ENCODE results near the gene PDHX.
"Not testable (repeated sequence)": the region's sequence is repeated elsewhere in the genome, so short reads cannot be mapped to it uniquely, and the experiment has no call there.

Gene PDHX

DNA sequence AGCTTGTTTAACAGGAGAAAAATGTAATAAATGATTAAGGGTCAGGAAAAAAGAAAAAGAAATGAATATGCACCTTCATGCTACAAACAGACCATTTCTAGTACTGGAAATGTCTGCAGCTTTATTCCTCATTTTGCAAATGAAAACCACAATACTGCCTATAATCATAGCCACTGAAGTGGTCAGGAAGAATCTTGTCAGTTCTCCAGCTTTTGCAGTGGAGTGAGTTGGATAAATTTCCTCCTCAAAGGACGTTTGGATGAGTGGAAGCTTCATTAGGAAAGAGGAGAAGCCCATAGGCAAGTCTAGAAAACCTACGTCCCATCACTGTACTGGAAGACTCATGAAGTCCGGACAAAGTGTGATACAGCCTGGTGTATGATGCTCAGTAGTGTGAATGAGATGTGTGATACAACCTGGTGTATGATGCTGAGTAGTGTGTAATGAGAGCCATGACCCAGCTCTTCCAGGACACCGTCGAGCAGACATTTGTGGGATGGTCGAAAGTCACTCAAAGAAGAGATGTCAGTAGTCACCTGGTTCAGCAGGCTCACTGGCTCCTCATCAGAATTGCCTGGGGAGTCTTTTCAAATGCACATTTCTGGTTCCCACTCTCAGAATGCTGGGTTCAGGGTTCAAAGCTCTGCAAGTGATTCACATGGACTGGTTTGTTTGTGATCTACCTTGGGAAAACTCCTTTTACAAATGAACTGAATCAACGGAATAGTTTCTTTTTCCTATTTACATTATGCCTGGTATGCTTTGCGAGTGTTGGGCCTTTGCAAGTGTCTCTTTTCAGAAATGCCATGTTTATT is 101.3 kb downstream of the PDHX start:
- DNase-seq (ENCODE audit: low read depth) = no peak

DNA sequence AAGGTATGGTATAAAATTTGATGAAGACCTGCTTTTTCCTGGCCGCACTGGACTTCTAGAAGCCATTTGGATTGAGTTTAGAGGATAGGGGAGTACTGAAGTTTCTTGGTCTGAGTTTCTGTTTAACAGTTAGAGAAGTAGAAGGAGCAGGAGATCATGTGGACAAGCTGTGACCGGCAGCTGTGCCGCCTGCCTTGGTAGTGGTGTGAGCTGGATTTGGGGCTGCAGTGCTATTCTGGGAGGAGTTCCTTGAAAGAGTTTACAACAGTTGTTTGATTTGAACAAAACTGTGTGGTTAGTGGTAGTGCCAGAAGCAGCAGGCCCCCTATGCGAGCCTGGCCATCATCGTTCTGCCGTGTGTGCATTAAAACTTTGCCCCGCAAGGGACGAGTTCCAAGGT is 105.2 kb downstream of the PDHX start:
- no peak for DNase-seq (ENCODE audit: low read depth)

DNA sequence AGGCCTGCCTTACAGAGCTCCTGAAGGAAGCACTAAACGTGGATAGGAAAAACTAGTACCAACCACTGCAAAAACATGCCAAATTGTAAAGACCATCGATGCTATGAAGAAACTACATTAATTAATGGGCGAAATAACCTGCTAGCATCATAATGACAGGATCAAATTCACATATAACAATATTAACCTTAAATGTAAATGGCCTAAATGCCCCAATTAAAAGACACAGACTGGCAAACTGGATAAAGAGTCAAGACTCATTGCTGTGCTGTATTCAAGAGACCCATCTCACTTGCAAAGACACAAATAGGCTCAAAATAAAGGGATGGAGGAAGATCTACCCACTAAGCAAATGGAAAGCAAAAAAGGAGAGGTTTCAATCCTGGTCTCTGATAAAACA is 107.5 kb downstream of the PDHX start:
- not testable (repeated sequence) for DNase-seq (ENCODE audit: low read depth)

DNA sequence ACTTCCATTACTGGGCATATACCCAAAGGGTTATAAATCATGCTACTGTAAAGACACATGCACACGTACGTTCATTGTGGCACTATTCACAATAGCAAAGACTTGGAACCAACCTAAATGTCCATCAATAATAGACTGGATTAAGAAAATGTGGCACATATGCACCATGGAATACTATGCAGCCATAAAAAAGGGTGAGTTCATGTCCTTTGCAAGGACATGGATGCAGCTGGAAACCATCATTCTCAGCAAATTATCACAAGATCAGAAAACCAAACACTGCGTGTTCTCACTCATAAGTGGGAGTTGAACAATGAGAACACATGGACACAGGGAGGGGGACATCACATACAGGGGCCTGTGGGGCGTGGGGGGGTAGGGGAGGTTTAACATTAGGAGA is 111.6 kb downstream of the PDHX start:
- not testable (repeated sequence) for DNase-seq (ENCODE audit: low read depth)

DNA sequence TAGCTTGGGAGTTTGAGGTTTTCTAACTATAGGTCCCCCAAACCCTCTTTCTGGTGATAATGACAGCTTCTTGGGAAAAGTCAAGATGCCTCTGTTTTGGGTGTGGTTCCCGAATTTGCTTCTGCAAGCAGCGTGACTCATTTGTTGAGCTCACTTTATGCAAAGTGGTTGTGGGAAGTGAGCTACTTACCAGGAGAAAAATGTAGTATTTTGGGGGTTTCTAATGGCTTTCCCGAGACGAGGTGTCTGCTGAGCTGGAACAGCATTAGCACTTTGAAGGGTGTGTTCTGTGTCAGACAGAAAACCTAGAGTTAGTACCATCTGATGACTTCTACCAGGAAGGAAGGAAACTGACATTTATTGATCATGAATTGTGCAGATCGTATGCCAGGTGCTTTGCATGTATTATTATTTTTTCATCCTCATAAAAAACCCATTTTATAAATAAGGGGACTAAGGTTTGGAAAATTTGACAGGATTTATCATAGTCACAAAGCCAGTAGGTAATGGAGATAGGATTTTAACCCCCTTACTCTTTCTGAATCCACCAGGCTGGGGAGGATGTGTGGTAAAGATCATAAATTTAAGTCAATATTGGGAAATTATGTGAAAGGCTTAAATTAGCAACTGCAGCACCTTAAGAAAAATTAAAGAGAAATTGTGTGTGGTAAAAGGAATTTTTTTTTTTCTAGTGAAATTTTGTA is 113.7 kb downstream of the PDHX start:
- DNase-seq (ENCODE audit: low read depth) = peak; percentile 56

DNA sequence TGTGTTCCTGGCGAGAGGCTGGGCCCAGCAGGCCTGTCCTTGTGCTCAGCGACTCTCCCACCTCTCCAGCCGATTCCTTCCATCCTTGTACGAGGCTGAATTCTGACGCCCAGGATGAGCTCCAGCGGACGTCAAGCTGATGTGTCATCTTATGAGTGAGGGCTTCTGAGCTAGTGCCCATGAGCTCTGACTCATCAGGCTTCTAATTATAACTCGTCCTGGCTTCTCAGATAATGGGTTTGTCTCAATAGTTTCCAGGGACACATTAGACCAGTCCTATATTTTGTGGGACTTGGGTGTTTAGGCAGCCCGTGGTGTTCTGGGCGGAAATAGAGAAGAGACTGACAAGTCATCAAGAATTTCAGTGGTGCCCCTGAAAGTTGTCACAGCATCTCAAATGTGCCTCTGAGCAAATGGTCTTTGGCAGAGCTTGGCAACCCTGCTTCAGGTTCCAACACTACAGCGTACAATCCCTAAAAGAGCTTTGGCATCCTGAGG is 114.3 kb downstream of the PDHX start:
- peak; percentile 81 for DNase-seq (ENCODE audit: low read depth)

DNA sequence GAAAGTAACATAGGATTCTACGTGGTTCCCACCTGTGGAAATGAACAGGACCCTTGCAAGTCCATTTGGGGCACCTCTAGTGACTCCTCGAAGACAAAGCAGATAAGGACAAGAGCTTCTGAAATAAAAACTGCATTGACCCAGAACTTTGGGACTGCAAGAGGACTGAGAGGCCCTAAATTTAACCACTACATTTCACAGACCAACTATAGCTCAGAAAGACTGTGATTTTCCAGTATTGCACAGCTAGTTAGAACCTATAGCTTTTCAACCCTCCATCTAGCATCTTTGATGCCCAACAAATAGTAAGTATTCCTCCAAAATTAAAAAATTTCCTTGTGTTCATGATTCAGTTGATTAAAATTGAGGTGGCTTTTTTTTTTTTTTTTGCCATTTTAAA is 114.9 kb downstream of the PDHX start:
- no peak for DNase-seq (ENCODE audit: low read depth)

DNA sequence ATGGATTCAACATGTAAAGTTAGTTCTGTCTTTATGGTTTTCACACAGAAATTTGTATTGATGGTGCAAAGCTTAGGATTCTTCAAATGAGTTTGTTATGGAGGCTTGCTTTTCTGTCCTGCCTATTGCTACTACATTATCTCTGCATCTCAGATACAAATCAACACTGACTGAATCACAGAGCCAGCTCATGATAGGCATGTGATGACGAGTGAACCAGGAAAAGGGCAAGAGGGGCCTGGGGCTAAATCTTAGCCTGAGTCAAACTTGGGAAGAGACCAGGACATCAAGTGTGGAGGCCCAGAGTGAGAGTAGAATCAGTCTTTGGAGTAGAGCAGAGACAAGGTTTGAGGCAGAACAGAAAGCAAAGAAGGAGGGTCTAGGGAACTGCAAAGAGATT is 115.4 kb downstream of the PDHX start:
- no peak for DNase-seq (ENCODE audit: low read depth)

DNA sequence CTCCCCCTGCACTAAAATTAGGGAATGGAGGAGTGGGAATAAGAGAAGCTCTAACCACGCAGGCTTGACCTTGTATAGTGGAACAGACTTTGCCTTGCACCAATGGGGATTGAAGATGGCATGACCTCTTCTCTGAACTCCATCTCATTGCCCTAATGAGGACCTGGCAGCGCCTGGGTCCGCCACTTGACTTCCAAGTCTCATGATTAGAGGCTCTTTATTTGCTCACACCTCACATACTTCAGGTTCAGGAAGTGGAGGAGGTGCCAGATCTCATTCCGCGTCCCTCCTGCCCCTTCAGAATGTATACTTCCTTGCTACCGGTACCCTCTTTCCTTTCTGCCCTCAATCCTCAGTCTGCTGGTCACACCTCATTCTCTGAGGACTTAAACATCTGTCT is 116.6 kb downstream of the PDHX start:
- DNase-seq (ENCODE audit: low read depth) = no peak

DNA sequence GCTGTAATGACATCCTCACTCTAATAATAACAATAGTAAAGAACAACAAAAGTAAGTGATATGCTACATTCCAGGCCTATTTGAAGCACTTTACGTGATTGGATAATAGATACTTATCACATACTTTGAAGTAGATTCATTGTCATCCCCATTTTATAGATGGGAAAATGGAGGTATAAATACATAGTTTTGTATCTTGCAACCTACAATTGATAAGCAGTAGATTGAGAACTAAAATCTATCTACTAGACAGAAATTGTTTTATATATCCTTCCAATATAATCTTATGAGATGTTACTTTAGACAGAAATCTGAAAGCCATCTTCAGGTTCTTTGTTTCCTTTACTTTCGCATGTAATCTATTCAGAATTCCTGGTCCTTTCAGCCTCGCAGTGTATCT is 118.0 kb downstream of the PDHX start:
- DNase-seq (ENCODE audit: low read depth) = no peak

DNA sequence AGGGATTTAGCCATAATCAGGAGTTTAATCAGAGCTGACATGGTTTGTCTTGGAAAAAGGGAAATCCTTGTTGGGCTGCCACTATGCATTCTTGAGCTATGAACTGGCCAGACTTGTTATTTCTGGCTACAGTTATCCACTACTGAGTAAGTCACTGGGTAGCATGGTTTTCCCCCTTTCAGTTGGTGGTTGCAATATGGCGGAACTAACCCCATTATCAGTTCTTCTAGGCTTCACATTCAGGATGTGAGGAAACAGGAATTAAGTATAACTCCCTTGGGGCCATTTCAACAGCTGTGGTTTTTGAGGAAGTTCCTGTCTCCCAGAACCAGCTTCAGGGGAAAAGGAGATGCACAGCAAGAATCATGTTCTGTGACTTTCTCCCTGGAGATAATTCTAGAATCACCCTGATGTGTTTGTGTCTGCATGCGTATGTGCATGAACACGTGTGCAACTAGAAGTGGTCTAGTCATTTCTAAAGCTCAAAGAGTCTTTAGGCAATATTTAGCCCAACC is 119.5 kb downstream of the PDHX start:
- DNase-seq (ENCODE audit: low read depth) = peak; percentile 93

DNA sequence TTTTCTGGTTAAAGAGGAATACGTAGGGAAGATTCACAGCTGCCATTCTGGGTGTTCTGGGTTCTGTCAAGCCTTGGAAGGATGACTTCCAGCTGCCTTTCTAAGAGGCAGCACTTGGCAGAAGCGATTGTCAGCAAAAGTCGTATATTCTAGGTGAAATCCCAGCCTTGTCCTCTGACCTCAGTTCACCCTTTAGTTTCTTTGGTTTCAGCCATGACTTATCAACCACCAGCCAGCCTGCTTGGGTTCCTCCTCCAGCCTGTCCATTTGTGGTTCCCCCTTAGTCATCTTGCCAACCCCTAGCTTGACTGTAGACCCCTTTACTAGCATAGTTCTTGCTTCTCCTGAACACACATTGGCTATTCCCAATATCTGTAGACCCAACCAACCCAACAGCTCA is 120.2 kb downstream of the PDHX start:
- DNase-seq (ENCODE audit: low read depth) = no peak

DNA sequence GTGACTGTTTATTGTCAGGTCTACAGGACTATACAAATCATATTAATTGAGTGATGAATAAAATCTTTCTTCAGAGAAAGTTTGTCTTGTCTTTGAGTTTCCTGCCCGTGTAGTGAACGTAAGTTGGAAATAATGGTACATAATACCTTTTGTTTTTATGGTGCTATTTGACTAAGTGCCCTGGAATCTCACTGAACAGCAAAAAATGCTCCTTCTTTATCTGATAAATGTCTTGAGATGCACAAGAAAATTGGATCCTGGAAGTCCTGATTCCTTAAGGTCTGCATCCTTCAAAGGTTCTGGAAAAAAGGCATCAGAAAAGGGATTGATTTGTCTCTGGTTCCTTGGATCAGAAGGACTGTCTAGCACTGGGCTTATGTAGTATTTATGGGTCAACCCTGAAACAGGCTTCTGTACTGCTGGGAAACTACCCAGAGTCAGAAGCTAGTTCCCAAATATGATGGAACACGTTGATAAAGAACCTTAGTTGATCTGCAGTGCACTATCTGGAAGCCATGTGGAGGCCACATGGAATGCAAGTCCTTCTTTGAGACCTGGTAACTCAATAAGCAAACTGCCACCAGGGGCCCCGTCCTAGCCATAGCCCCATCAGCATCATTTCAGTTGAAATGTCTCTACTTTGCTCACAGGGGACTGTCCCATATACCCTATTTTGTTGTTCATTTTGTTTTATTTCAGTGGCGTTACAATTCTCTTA is 122.0 kb downstream of the PDHX start:
- no peak for DNase-seq (ENCODE audit: low read depth)

DNA sequence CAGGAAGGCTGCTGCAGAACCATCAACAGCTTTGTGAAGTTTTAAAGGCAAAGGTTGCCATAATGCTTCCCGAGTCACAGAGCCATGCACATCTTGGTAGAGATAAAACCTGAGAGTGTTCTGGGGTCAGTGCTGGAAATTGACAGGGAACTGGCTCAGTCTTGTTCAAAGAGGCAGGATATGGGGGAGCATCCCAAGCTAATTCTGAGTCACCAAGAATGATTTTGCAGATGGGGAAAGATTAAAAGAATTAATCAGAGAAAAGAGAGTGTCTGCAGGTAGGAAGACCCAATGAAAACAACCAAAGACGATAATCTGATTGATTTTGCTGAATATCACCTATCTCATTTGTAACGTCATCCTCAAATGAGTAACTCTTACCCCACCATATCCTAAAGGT is 122.7 kb downstream of the PDHX start:
- DNase-seq (ENCODE audit: low read depth) = no peak

DNA sequence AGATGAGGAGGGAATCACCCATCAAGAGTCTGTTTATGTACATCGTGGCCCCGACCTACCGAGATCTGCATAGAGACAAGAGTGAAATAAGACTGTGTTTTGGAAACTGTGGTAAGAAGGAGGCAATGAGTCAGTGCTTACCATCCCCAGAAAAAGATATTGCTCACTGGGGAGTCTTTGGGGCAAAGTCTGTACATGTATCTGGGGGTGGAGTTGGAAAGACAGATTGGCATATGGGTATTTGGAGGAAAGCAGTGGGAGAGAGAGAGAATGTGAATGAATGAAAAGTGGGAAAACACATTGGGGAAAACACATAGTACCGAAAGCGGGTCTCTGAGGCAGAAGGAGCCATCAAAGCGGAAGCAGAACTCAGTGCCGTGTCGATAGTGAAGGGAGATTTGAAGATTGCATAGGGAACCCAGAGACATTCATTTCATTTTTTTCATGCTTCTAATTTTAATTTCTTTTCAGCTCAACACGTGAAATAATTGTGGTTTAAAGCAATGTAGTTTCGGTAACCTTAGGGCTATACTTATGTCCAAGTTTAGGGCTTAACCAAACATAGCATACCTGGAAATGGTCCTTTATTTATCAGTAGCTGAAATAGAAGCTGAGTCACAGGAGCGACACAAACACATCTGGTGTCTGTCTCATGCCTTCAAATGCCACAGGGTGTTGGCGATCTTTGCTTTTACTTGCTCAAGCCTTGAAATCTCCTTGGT is 124.0 kb downstream of the PDHX start:
- peak; percentile 34 for DNase-seq (ENCODE audit: low read depth)

DNA sequence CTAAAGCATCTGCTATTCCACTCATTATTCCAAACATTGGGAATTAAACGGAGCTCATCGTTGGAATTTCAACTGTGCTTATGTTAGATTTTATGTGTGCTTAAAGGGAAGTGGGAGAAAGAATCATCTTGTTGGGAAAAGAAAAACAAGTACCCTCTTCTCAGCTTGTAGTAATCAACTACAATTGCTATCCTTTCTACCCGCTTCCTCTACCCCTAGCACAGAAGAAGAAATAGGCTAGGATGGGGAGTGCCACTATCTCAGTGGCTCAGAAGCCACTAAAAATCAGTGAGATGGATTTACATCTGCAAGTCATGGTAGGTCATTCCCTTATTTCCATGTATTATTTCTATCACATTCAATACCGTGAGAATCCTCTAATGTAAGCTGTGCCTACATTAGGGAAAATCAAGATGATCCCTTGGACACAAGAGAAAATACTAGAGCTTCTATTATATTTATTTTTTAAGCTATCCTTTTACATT is 124.7 kb downstream of the PDHX start:
- DNase-seq (ENCODE audit: low read depth) = no peak

DNA sequence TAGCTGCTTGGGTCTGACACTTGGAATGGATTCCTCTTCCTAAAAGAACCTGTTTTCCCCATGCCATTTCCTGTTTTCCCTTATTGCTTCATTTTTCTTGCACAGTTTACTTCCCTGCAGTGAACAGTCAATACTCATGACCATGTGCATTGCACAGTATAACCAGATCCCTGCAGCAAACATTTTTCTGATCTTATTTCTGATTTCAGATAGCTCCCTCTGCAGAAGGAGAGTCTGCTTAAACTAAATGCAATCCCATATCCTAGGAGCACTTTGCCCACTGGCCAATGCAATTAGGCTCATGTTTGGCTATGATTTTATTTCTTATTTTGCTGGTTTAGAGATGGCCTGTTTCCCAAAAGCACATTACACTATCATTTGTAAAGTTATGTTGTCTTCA is 125.8 kb downstream of the PDHX start:
- DNase-seq (ENCODE audit: low read depth) = no peak

DNA sequence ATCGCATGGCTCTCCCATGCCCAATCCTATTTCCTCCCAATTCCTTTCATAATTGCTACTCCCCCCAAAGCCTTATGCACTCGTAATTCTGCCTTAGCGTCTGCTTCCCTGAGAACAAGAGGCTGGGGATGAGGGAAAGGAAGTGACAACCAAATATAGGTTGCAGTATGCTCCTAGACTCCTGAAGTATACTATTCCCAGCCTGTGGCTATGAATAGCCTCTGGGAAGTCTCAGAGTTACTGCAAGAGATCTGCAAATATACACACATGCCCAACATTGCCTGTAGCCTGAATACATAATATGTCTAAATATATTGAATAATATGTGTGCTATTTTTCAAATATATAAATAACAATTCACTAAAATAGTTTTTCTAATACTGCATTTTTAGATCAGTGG is 126.5 kb downstream of the PDHX start:
- DNase-seq (ENCODE audit: low read depth) = no peak

DNA sequence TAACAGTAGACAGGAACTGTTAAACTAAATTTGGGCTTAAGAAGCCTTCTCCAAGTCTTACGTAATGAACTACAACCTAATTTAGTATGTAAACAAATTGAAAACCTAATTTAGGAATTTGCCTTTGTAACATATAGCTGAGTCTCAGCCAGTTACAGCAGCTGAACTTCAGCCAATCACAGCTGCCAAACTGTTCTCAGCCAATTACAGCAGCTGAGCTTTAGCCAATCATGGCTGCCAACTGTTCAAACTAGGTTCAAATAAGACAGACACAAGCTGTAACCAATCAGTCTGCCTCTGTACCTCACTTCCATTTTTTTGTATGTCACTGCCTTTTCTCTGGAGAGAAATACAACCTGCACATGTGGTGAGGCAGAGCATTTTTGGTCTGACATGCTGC is 127.5 kb downstream of the PDHX start:
- DNase-seq (ENCODE audit: low read depth) = peak; percentile 65

DNA sequence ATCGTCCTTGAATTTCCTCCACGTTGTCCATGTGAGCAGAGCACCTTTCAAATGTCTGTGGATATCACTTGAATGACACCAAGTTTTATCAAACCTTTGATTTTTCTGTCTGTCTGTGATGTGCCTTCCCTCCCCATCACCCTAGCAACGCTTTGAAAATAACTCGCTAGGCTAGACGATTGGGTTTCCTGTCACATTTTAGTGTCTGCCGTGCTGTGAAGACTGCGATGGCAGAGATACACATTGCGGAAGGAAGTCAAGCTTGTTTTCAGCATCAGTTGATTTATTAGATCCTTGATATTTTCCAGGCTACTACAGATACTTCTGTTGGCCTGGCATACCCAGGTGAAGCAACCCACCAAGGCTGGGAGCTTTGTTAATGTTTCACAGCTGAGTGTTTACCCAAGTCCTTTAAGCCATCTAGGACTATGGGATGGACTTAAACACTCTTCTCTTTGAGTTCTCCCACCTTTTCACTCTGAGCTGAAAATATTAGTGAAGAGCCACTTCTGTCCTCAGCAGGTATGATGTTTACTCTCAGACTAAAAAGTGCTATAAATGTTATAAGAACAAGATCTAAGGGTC is 128.9 kb downstream of the PDHX start:
- DNase-seq (ENCODE audit: low read depth) = no peak
